ENCODE results near the gene TOMM70. TPM values are rescaled to one million over a fixed set of nuclear protein-coding genes. Genes with fewer than 3 reads are reported as not detected.

TOMM70 gene
- total and polyA plus RNA-seq, 2 donors (not counting 3 experiments of a cell fraction or from before 2014, with no cell fraction given) = 7.6 to 32.3 TPM

- ChIA-PET POLR2A (no interaction called here), CTCF (no interaction called here)
- H3K27me3 ChIP-seq (ENCODE audit: control insufficient read depth in 2 of 2, insufficient read depth in 2 of 2, low read length in 2 of 2) = no peaks in the 10 kb centered on the region
These were observed 70.2 kb downstream of the TOMM70 start for GRCh38 chr3:100330651-100331050.

More at GRCh38 chr3:100330651-100331050, 70.2 kb downstream of the TOMM70 start:
- peaks cover 10% of the 10 kb centered on the region for H3K4me1 ChIP-seq (ENCODE audit: control insufficient read depth, extremely low read depth, insufficient read depth, low read length)
- no peak overlapping the region for H3K27ac ChIP-seq (ENCODE audit: insufficient read depth, low read depth, low read length)
- no peaks in the 10 kb centered on the region for H4K20me1 ChIP-seq (replicated peaks; ENCODE audit: control insufficient read depth, extremely low read depth, insufficient read depth, low read length)
- DNase-seq (ENCODE audit: low read depth, low spot score) (no peak), FAIRE-seq (no peak)
- H3K9ac ChIP-seq (replicated peaks; ENCODE audit: extremely low read depth, insufficient read depth, low read length) = no peak overlapping the region
- peaks cover 0 to 2% of the 10 kb centered on the region in 2 experiments for H3K36me3 ChIP-seq (ENCODE audit: control insufficient read depth in 2 of 2, extremely low read depth in 1 of 2, insufficient read depth in 2 of 2, low read length in 2 of 2)
- no peak overlapping the region for H3K4me2 ChIP-seq (ENCODE audit: insufficient read depth, low read length)
- intact Hi-C loops (cut with micrococcal nuclease) (no loop called here), dilution Hi-C loops (cut with MboI; ENCODE audit: extremely low pct_ligation_motif_present, low sequenced_read_pairs) (no loop called here)
- TF ChIP-seq FOS (IDR thresholded peaks at IDR 0.05; ENCODE audit: borderline replicate concordance, insufficient read depth, low read length) (no peak), EZH2 (IDR thresholded peaks at IDR 0.05; ENCODE audit: borderline replicate concordance, low read depth, low read length, severe bottlenecking) (no peak), JUN (IDR thresholded peaks at IDR 0.05; ENCODE audit: borderline replicate concordance, insufficient read depth, insufficient read length, low read depth) (no peak), POLR2AphosphoS5 (IDR thresholded peaks at IDR 0.05; ENCODE audit: insufficient read depth, low read depth, low read length) (no peak), GATA2 (IDR thresholded peaks at IDR 0.05; ENCODE audit: insufficient read depth, insufficient read length, low read depth, low read length) (no peak), CTCF (IDR thresholded peaks at IDR 0.05; ENCODE audit: extremely low read depth in 1 of 2, insufficient read depth in 1 of 2, low read depth in 1 of 2, low read length in 2 of 2) (no peak), MAX (IDR thresholded peaks at IDR 0.05; ENCODE audit: insufficient read depth, insufficient read length) (no peak)
- H3K79me2 ChIP-seq (ENCODE audit: control insufficient read depth, insufficient read depth, low read length) = no peaks in the 10 kb centered on the region
- BruUV-seq (replicated peaks) = no TSS peak
- no peak overlapping the region for H2AFZ ChIP-seq (ENCODE audit: low read depth, low read length)
- H3K9me1 ChIP-seq (replicated peaks; ENCODE audit: control insufficient read depth, extremely low read depth, insufficient read depth, low read length) = no peaks in the 10 kb centered on the region
- no peak overlapping the region for H3K4me3 ChIP-seq (replicated peaks in 1 of 3; ENCODE audit: insufficient read depth in 1 of 3, low read depth in 1 of 3, low read length in 3 of 3)
- no peaks in the 10 kb centered on the region for H3K9me3 ChIP-seq (replicated peaks; ENCODE audit: control insufficient read depth, insufficient read depth, low read length)

Measured in endothelial cell of umbilical vein (primary cell).